B cell (primary cell): ENCODE measurements around the gene OR2L2. TPM values are rescaled to one million over a fixed set of nuclear protein-coding genes. Genes with fewer than 3 reads are reported as not detected.

Source experiments
- ATAC-seq: fragments of 200-7000 bp; cut with Tn5 transposase; one replicate; pipeline ENCODE4 v1.10.0; 2021; ENCODE audit warnings: low read depth, mild to moderate bottlenecking, moderate number of reproducible peaks, moderate library complexity
- CTCF ChIA-PET: fragments of 350-600 bp; sonication (Branson Sonifier 250); formaldehyde crosslinking; loops from one replicate; lab custom pipeline; 2021; ENCODE audit warnings: antibody characterized with exemption, inconsistent platforms; lab: Charles Lee
- POLR2A ChIA-PET: fragments of 350-600 bp; sonication (Branson Sonifier 250); formaldehyde crosslinking; loops from one replicate; lab custom pipeline; 2021; ENCODE audit warnings: antibody characterized with exemption; lab: Charles Lee
- DNase-seq: peaks from one replicate; pipeline ENCODE4 v3.0.0; 2013
- H2AFZ ChIP-seq: 2 replicates; pipeline ENCODE4 v1.6.1; 2012; ENCODE audit warnings: mild to moderate bottlenecking, low read depth, low read length; ENCODE audit not compliant: insufficient read depth, poor library complexity, severe bottlenecking
- H3K27ac ChIP-seq, 2 donors: 1 replicate in 1 of 2; 2 replicates in 1 of 2; pipeline ENCODE4 v1.5.1; 2012 to 2013; ENCODE audit warnings: low read length in 2 of 2, mild to moderate bottlenecking in 2 of 2, moderate library complexity in 1 of 2
- H3K27me3 ChIP-seq, 4 experiments: fragments of 200-600 bp in 1 of 4; sonication (generic) in 1 of 4; replicated peaks in 1 of 4; 1 replicate in 2 of 4; 2 replicates in 2 of 4; pipeline versions ENCODE4 v1.6.1 to v1.7.0; 2013 to 2016; ENCODE audit warnings: low read length in 3 of 4, mild to moderate bottlenecking in 2 of 4, mixed read lengths in 1 of 4, moderate library complexity in 1 of 4; ENCODE audit not compliant: insufficient read depth in 4 of 4, control insufficient read depth in 3 of 4; ENCODE audit errors: control extremely low read depth in 1 of 4
- H3K36me3 ChIP-seq, 2 experiments: replicated peaks in 1 of 2; 1 replicate in 1 of 2; 2 replicates in 1 of 2; pipeline versions ENCODE4 v1.6.1 to v1.7.1; 2013; ENCODE audit warnings: low read length in 1 of 2; ENCODE audit not compliant: insufficient read depth in 2 of 2, control insufficient read depth in 1 of 2; ENCODE audit errors: control extremely low read depth in 1 of 2, extremely low read depth in 1 of 2
- H3K4me1 ChIP-seq, 2 donors: fragments of 200-600 bp in 1 of 2; sonication (generic) in 1 of 2; 1 replicate in 1 of 2; 2 replicates in 1 of 2; pipeline versions ENCODE4 v1.5.1 to v1.6.1; 2013 to 2017; ENCODE audit warnings: low read length in 2 of 2; ENCODE audit not compliant: control insufficient read depth in 2 of 2, insufficient read depth in 2 of 2
- H3K4me2 ChIP-seq: replicated peaks from 2 replicates; pipeline ENCODE3; 2012; ENCODE audit warnings: mild to moderate bottlenecking, low read depth, low read length; ENCODE audit not compliant: poor library complexity, severe bottlenecking
- H3K4me3 ChIP-seq, 5 experiments: fragments of 200-600 bp in 1 of 5; sonication (generic) in 1 of 5; 1 replicate in 3 of 5; 2 replicates in 2 of 5; pipeline versions ENCODE4 v1.5.1 to v1.7.0; 2011 to 2016; ENCODE audit warnings: low read length in 4 of 5, mild to moderate bottlenecking in 4 of 5, low read depth in 2 of 5, control low read depth in 1 of 5, moderate library complexity in 1 of 5; ENCODE audit not compliant: insufficient read depth in 1 of 5; ENCODE audit errors: control extremely low read depth in 1 of 5, extremely low read depth in 1 of 5
- H3K79me2 ChIP-seq: fragments of 200-600 bp; sonication (generic); one replicate; pipeline ENCODE4 v1.6.0; 2016; ENCODE audit warnings: low read length; ENCODE audit not compliant: control insufficient read depth, insufficient read depth
- H3K9ac ChIP-seq: fragments of 200-600 bp; sonication (generic); 2 replicates; pipeline ENCODE4 v1.6.1; 2017; ENCODE audit warnings: mild to moderate bottlenecking, low read length, moderate library complexity
- H3K9me3 ChIP-seq, 3 donors: one replicate each; pipeline versions ENCODE4 v1.6.1 to v1.7.1; 2013; ENCODE audit warnings: low read length in 2 of 3; ENCODE audit not compliant: control insufficient read depth in 2 of 3, insufficient read depth in 1 of 3; ENCODE audit errors: control extremely low read depth in 1 of 3
- H4K20me1 ChIP-seq: 2 replicates; pipeline ENCODE4 v1.6.0; 2012; ENCODE audit warnings: mild to moderate bottlenecking, low read length; ENCODE audit not compliant: insufficient read depth, control insufficient read depth, poor library complexity, severe bottlenecking
- H3K27ac Mint-ChIP-seq: one replicate; pipeline ENCODE4 v1.8.0; 2021; ENCODE audit warnings: mixed read lengths
- H3K27me3 Mint-ChIP-seq: one replicate; pipeline ENCODE4 v1.8.0; 2021; ENCODE audit warnings: mixed read lengths
- H3K4me1 Mint-ChIP-seq: one replicate; pipeline ENCODE4 v1.8.0; 2021; ENCODE audit warnings: mixed read lengths
- H3K4me3 Mint-ChIP-seq: one replicate; pipeline ENCODE4 v1.8.0; 2021; ENCODE audit warnings: mixed read lengths
- H3K9me3 Mint-ChIP-seq: one replicate; pipeline ENCODE4 v1.8.0; 2022; ENCODE audit warnings: mixed read lengths; ENCODE audit not compliant: insufficient read depth
- EZH2 ChIP-seq: IDR thresholded peaks from 2 replicates; pipeline ENCODE4 v1.6.1; 2012; ENCODE audit warnings: borderline replicate concordance, low read depth, mild to moderate bottlenecking, moderate library complexity, low read length; ENCODE audit not compliant: insufficient read depth, poor library complexity, severe bottlenecking
- WGBS: methylation state at CpG from one replicate; pipeline ENCODE4 v1.1.5; 2013; ENCODE audit warnings: missing lambda C conversion rate; ENCODE audit not compliant: insufficient coverage; 5-methylcytosine and 5-hydroxymethylcytosine counted together
- intact Hi-C: fragments of 100-400 bp; cut with micrococcal nuclease; formaldehyde crosslinking; loops from one replicate; pipeline ENCODE4 v1.10.0; 2022
- polyA plus RNA-seq: library from polyadenylated mRNA; depleted of rRNA; stranded (reverse); fragments of >200 nt; gene quantifications from 2 replicates; pipeline ENCODE4 v1.2.3, GENCODE V29; 2012
- total RNA-seq, 2 donors: library from RNA; stranded (reverse); fragments of 120-200 nt in 1 of 2; gene quantifications; 1 replicate in 1 of 2; 2 replicates in 1 of 2; pipeline versions ENCODE4 v1.2.3 to v1.2.4, GENCODE V29; 2013 to 2022
- TF ChIP-seq, protein P1 (sequence below): fragments of 200-600 bp; IDR thresholded peaks from one replicate; pipeline ENCODE4 v1.8.0; 2022; ENCODE audit warnings: antibody characterized with exemption, mild to moderate bottlenecking

Gene OR2L2
- total and polyA plus RNA-seq, 2 donors (not counting 1 experiment from before 2014, with no cell fraction given), result 0.52 to 1.7 TPM

DNA sequence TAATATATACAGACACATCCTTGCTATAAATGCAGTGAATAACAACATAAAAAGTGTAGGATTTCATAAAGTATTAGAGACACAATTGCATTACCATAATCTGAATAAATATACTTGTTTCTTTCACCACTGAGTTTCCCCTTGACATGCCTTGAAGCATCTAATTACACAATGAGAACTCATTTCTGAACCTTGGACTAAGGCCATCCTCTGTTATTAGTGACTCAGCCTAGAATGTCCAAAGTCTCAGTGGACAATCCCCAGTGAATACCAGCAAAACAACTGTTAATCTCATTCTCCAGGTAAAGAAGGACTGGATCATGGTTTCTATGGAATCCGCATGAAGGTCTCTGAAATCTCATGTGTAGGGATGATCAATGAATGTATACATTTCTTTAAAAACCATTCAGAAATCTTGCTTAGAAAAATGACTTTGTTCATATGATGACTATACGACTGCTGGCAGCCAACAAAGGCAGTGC lies 16.6 kb upstream of the OR2L2 start, which contains the start of gene OR2L5:
TSS of gene OR2L5 (plus strand) at position 432 of the 482 bp plus-strand sequence. CDS start 8,288 bp downstream, outside the sequence.
- no peak for DNase-seq
- H3K9me3 ChIP-seq, result peaks cover 0 to 12% (median 2%) of the 10 kb centered on the region in 3 donors
- no peak within 1 kb of the TSS for H3K4me3 ChIP-seq
- H3K9me3 Mint-ChIP-seq, result peaks cover 15% of the 10 kb centered on the region
- no CpG with 5 or more reads among the region's 2 CpGs for WGBS
- no peaks in the 10 kb centered on the region for H3K4me1 ChIP-seq
- TF ChIP-seq EZH2, result no peak
- TF ChIP-seq, protein P1, sequence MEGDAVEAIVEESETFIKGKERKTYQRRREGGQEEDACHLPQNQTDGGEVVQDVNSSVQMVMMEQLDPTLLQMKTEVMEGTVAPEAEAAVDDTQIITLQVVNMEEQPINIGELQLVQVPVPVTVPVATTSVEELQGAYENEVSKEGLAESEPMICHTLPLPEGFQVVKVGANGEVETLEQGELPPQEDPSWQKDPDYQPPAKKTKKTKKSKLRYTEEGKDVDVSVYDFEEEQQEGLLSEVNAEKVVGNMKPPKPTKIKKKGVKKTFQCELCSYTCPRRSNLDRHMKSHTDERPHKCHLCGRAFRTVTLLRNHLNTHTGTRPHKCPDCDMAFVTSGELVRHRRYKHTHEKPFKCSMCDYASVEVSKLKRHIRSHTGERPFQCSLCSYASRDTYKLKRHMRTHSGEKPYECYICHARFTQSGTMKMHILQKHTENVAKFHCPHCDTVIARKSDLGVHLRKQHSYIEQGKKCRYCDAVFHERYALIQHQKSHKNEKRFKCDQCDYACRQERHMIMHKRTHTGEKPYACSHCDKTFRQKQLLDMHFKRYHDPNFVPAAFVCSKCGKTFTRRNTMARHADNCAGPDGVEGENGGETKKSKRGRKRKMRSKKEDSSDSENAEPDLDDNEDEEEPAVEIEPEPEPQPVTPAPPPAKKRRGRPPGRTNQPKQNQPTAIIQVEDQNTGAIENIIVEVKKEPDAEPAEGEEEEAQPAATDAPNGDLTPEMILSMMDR, result no peak
- no peaks in the 10 kb centered on the region for H4K20me1 ChIP-seq
- no peaks in the 10 kb centered on the region for H3K27me3 Mint-ChIP-seq
- H3K4me2 ChIP-seq, result no peak within 1 kb of the TSS
- H3K36me3 ChIP-seq, result no peaks in the 10 kb centered on the region
- no peak within 1 kb of the TSS for H3K9ac ChIP-seq
- no peaks in the 10 kb centered on the region for H3K4me1 Mint-ChIP-seq
- no peaks in the 10 kb centered on the region for H3K79me2 ChIP-seq
- no peak within 1 kb of the TSS for H3K4me3 Mint-ChIP-seq
- H3K27me3 ChIP-seq, result no peaks in the 10 kb centered on the region
- intact Hi-C loops, result no loop called here
- H3K27ac Mint-ChIP-seq, result no peak within 1 kb of the TSS
- POLR2A ChIA-PET, result no interaction called here
- no peak within 1 kb of the TSS for H3K27ac ChIP-seq
- CTCF ChIA-PET, result no interaction called here
- no peak for ATAC-seq
- H2AFZ ChIP-seq, result no peak within 1 kb of the TSS

DNA sequence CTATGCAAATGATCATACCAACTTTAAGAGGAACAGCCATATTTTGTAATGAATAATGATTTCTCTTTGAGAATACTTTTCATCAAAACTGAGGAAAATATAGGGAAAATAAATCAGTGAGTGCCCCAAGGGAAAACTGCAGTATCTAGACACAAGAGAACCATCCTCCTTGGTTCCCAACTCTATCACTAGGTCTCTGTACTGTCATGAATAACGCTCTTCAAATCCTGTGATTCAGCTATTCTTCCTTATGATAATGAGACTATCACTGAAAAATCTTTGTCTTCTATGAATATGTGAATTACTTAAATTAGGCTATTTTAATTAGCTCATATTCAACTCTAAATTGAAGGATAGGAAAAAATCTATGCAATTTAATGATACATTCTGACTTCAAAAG lies 14.1 kb upstream of the OR2L2 start:
- Mint-ChIP-seq H3K27ac (no peak overlapping the region), H3K27me3 (no peaks in the 10 kb centered on the region), H3K4me1 (no peaks in the 10 kb centered on the region), H3K9me3 (peaks cover 1% of the 10 kb centered on the region), H3K4me3 (no peak overlapping the region)
- no peak for ATAC-seq
- H3K4me1 ChIP-seq, result no peaks in the 10 kb centered on the region
- no peaks in the 10 kb centered on the region for H4K20me1 ChIP-seq
- H3K79me2 ChIP-seq, result no peaks in the 10 kb centered on the region
- no peak overlapping the region for H3K27ac ChIP-seq
- no peak for DNase-seq
- no peak overlapping the region for H3K9ac ChIP-seq
- intact Hi-C loops, result no loop called here
- H3K27me3 ChIP-seq, result no peaks in the 10 kb centered on the region
- no peak overlapping the region for H3K4me2 ChIP-seq
- no peaks in the 10 kb centered on the region for H3K36me3 ChIP-seq
- H3K4me3 ChIP-seq, result no peak overlapping the region
- ChIA-PET CTCF (no interaction called here), POLR2A (no interaction called here)
- no peak for TF ChIP-seq EZH2
- TF ChIP-seq, protein P1, result no peak
- peaks cover 0 to 2% (median 0%) of the 10 kb centered on the region in 3 donors for H3K9me3 ChIP-seq
- no peak overlapping the region for H2AFZ ChIP-seq
- no CpG with 5 or more reads among the region's 1 CpG for WGBS
